HCT116 (cell line): Measurements from ENCODE around the gene SOX18. TPM values are rescaled to one million over a fixed set of nuclear protein-coding genes. Genes with fewer than 3 reads are reported as not detected.

Experiments used
- ATAC-seq: fragments of 200-7000 bp; cut with Tn5 transposase; 2 replicates; pipeline ENCODE4 v1.9.1; 2020; ENCODE audit warnings: mild to moderate bottlenecking, moderate library complexity
- BruUV-seq: library from RNA; stranded (reverse); fragments of 400-500 nt; replicated peaks from 2 replicates; lab custom pipeline; 2021; lab: Mats Ljungman, UMichigan
- CTCF ChIA-PET: fragments of 300-600 bp; sonication (Branson Sonifier 250); formaldehyde crosslinking; loops from one replicate; lab custom pipeline; 2021; ENCODE audit warnings: antibody characterized with exemption; lab: Charles Lee
- POLR2A ChIA-PET: fragments of 300-600, 350-600 bp; sonication (Branson Sonifier 250); formaldehyde crosslinking; loops from one replicate; lab custom pipeline; 2021; ENCODE audit warnings: antibody characterized with exemption; lab: Charles Lee
- RAD21 ChIA-PET, 2 experiments: fragments of 300-600 bp; sonication (Branson Sonifier 250); formaldehyde crosslinking; loops; one replicate each; lab custom pipeline; 2023; ENCODE audit warnings: low total read pairs in 2 of 2; ENCODE audit not compliant: uncharacterized antibody in 2 of 2, unreplicated experiment in 2 of 2, low non-redundant PET in 1 of 2; lab: Charles Lee
- DNase-seq: peaks from one replicate; pipeline ENCODE4 v3.0.0-alpha.2; 2010; ENCODE audit warnings: low read depth, low spot score
- H2AFZ ChIP-seq: fragments of 200-600 bp; shearing (Covaris generic), sonication (generic); 2 replicates; pipeline ENCODE4 v1.6.1; 2017; ENCODE audit warnings: low read depth, mixed run types, mixed read lengths, antibody characterized with exemption, low read length; ENCODE audit not compliant: poor library complexity, severe bottlenecking
- H3K27ac ChIP-seq: 2 replicates; pipeline ENCODE4 v1.5.1; 2012; ENCODE audit warnings: low read depth, low read length
- H3K27me3 ChIP-seq: fragments of 200-600 bp; sonication (generic); 2 replicates; pipeline ENCODE4 v1.6.1; 2016; ENCODE audit warnings: mixed run types, low read length, mixed read lengths; ENCODE audit not compliant: insufficient read depth
- H3K36me3 ChIP-seq, 2 experiments: fragments of 200-500 bp in 1 of 2; fragments of 200-600 bp in 1 of 2; sonication (Bioruptor generic) in 1 of 2; sonication (generic) in 1 of 2; 2 replicates each; pipeline versions ENCODE4 v1.5.1 to v1.6.1; 2014 to 2016; ENCODE audit warnings: low read length in 2 of 2, inconsistent platforms in 1 of 2, mixed read lengths in 1 of 2, mixed run types in 1 of 2; ENCODE audit not compliant: insufficient read depth in 2 of 2, control insufficient read depth in 1 of 2
- H3K4me1 ChIP-seq, 2 experiments: fragments of 200-600 bp in 1 of 2; sonication (generic) in 1 of 2; 2 replicates each; pipeline versions ENCODE4 v1.5.1 to v1.6.1; 2012 to 2017; ENCODE audit warnings: low read length in 2 of 2, inconsistent platforms in 1 of 2, mild to moderate bottlenecking in 1 of 2, mixed read lengths in 1 of 2, mixed run types in 1 of 2, moderate library complexity in 1 of 2; ENCODE audit not compliant: insufficient read depth in 2 of 2, control insufficient read depth in 1 of 2
- H3K4me2 ChIP-seq: fragments of 200-600 bp; sonication (generic); 2 replicates; pipeline ENCODE4 v1.6.1; 2017; ENCODE audit warnings: mixed run types, low read length, mixed read lengths
- H3K4me3 ChIP-seq, 2 experiments: fragments of 200-600 bp in 1 of 2; sonication (generic) in 1 of 2; replicated peaks in 1 of 2; 2 replicates each; pipeline ENCODE4 v1.5.1; 2011 to 2016; ENCODE audit warnings: low read length in 2 of 2, control low read depth in 1 of 2, low read depth in 1 of 2, mild to moderate bottlenecking in 1 of 2, mixed read lengths in 1 of 2, mixed run types in 1 of 2
- H3K79me2 ChIP-seq: fragments of 200-600 bp; sonication (generic); 2 replicates; pipeline ENCODE4 v1.6.1; 2017; ENCODE audit warnings: mild to moderate bottlenecking, mixed run types, low read length, moderate library complexity, mixed read lengths; ENCODE audit not compliant: insufficient read depth
- H3K9ac ChIP-seq: fragments of 200-600 bp; sonication (generic); 2 replicates; pipeline ENCODE4 v1.6.1; 2016; ENCODE audit warnings: low read length, mixed read lengths
- H3K9me2 ChIP-seq: fragments of 200-600 bp; sonication (generic), shearing (Covaris generic); 2 replicates; pipeline ENCODE4 v1.6.1; 2017; ENCODE audit warnings: mixed run types, mild to moderate bottlenecking, moderate library complexity; ENCODE audit not compliant: insufficient read depth
- H3K9me3 ChIP-seq, 2 experiments: fragments of 200-500 bp in 1 of 2; fragments of 200-600 bp in 1 of 2; sonication (Bioruptor generic) in 1 of 2; sonication (generic) in 1 of 2; 2 replicates each; pipeline ENCODE4 v1.6.1; 2014 to 2017; ENCODE audit warnings: low read length in 2 of 2, mixed read lengths in 2 of 2, inconsistent platforms in 1 of 2, low read depth in 1 of 2, mild to moderate bottlenecking in 1 of 2, mixed run types in 1 of 2, moderate library complexity in 1 of 2; ENCODE audit not compliant: control insufficient read depth in 1 of 2, insufficient read depth in 1 of 2
- H4K20me1 ChIP-seq: fragments of 200-600 bp; sonication (generic), shearing (Covaris generic); 2 replicates; pipeline ENCODE4 v1.6.1; 2017; ENCODE audit warnings: mixed run types, mild to moderate bottlenecking, moderate library complexity; ENCODE audit not compliant: insufficient read depth
- CBX3 ChIP-seq: IDR thresholded peaks from 2 replicates; pipeline ENCODE4 v1.6.1; 2012; ENCODE audit warnings: low read depth
- CEBPB ChIP-seq: IDR thresholded peaks from 2 replicates; pipeline ENCODE4 v1.6.1; 2012; ENCODE audit warnings: low read depth
- EGR1 ChIP-seq: IDR thresholded peaks from 2 replicates; pipeline ENCODE4 v1.6.1; 2012; ENCODE audit warnings: low read depth
- ELF1 ChIP-seq: IDR thresholded peaks from 2 replicates; pipeline ENCODE4 v1.6.1; 2012; ENCODE audit warnings: low read depth, borderline replicate concordance
- EZH2 ChIP-seq: fragments of 200-600 bp; sonication (generic); IDR thresholded peaks from 2 replicates; pipeline ENCODE4 v1.6.1; 2017; ENCODE audit warnings: antibody characterized with exemption, mixed run types
- EZH2phosphoT487 ChIP-seq: fragments of 200-600 bp; IDR thresholded peaks from 2 replicates; pipeline ENCODE4 v1.6.1; 2018; ENCODE audit warnings: antibody characterized with exemption, borderline replicate concordance
- JUND ChIP-seq: IDR thresholded peaks from 2 replicates; pipeline ENCODE4 v1.6.1; 2012
- POLR2A ChIP-seq: IDR thresholded peaks from 2 replicates; pipeline ENCODE4 v1.7.0; 2011; ENCODE audit warnings: borderline replicate concordance; ENCODE audit not compliant: insufficient read depth, insufficient read length; ENCODE audit errors: extremely low read depth
- POLR2AphosphoS5 ChIP-seq: IDR thresholded peaks from 2 replicates; pipeline ENCODE4 v1.6.1; 2011; ENCODE audit warnings: mild to moderate bottlenecking, low read depth, low read length, moderate library complexity
- RAD21 ChIP-seq: IDR thresholded peaks from 2 replicates; pipeline ENCODE4 v1.6.1; 2012; ENCODE audit warnings: low read depth, mild to moderate bottlenecking
- SIN3A ChIP-seq: IDR thresholded peaks from 2 replicates; pipeline ENCODE4 v1.6.1; 2012; ENCODE audit warnings: low read depth
- TCF7L2 ChIP-seq: IDR thresholded peaks from 2 replicates; pipeline ENCODE4 v1.7.0; 2011; ENCODE audit warnings: borderline replicate concordance, inconsistent platforms; ENCODE audit not compliant: insufficient read depth, insufficient read length; ENCODE audit errors: extremely low read depth
- YY1 ChIP-seq: IDR thresholded peaks from 2 replicates; pipeline ENCODE4 v1.6.1; 2011; ENCODE audit warnings: low read length, low read depth, moderate library complexity, mild to moderate bottlenecking; ENCODE audit not compliant: insufficient replicate concordance; ENCODE audit errors: extremely low read depth
- ZFX ChIP-seq: fragments of 450-650 bp; IDR thresholded peaks from 2 replicates; pipeline ENCODE4 v1.6.1; 2017
- ZNF274 ChIP-seq: fragments of 200-500 bp; sonication (Bioruptor generic); IDR thresholded peaks from 2 replicates; pipeline ENCODE4 v1.6.1; 2014; ENCODE audit warnings: mild to moderate bottlenecking, low read depth, low read length, inconsistent platforms
- intact Hi-C: fragments of 100-400 bp; cut with micrococcal nuclease; formaldehyde crosslinking; loops from 2 replicates; pipeline ENCODE4 v1.10.0; 2022
- total RNA-seq: library from RNA; stranded (reverse); gene quantifications from one replicate; pipeline ENCODE4 v1.2.1, GENCODE V29; 2021; ENCODE audit not compliant: unreplicated experiment
- TF ChIP-seq, protein P1 (sequence below): IDR thresholded peaks from 2 replicates; pipeline ENCODE4 v1.6.1; 2012
- TF ChIP-seq, protein P2 (sequence below), 3 experiments: fragments of 200-600 bp in 1 of 3; sonication (generic) in 1 of 3; IDR thresholded peaks in 2 of 3; conservative IDR thresholded peaks in 1 of 3; 2 replicates each; pipeline ENCODE4 v1.5.1; 2012 to 2017; ENCODE audit warnings: low read depth in 2 of 3, low read length in 2 of 3, antibody characterized with exemption in 1 of 3, borderline replicate concordance in 1 of 3, control low read depth in 1 of 3, mild to moderate bottlenecking in 1 of 3, mixed read lengths in 1 of 3, mixed run types in 1 of 3, moderate library complexity in 1 of 3; ENCODE audit not compliant: insufficient read depth in 1 of 3
- TF ChIP-seq, protein P3 (sequence below): IDR thresholded peaks from 2 replicates; pipeline ENCODE4 v1.6.1; 2012
- TF ChIP-seq, protein P4 (sequence below): IDR thresholded peaks from 2 replicates; pipeline ENCODE4 v1.6.1; 2011; ENCODE audit warnings: mild to moderate bottlenecking, low read length, moderate library complexity; ENCODE audit not compliant: insufficient replicate concordance; ENCODE audit errors: extremely low read depth
- TF ChIP-seq, protein P5 (sequence below): IDR thresholded peaks from 2 replicates; pipeline ENCODE4 v1.6.1; 2012; ENCODE audit warnings: low read depth

SOX18 gene
- total RNA-seq, 1 experiment from 2014 or later, result 3.3 TPM

DNA sequence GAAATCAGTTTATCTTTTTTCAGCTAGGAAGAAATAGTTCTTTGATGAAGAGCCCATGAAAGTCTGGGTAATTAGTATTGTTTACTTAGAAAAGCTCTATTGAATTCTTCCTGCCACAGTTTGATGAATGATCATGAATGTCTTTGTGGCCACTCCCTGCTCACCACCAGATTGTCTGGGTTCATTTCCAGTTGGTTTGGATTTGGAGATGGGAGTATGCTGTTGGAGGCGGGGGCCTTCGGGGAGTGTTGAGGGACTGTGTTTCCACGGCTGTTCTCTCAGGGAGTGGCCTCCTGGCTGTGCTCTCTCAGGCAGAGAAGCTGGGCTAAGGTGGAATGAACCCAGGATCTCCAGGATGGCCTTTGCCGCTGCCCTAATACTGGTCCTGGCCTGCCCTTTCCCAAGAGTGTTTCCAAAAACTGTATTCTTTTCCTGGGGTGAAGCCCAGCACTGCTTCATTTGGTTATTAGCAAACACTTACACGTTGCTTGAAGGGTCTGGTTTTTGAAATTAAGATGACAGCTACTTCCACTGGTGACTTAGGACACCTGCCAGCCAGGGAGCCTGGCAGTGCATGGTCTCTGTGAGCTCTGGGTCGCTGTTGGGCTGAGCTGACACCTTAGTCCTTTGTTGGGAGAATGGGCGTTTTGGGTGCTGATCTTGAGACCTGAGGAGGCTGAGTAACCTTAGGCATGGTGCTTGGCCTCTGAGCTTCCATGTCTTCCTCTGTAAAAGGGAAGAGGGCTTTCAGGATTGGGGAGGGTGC lies 45.3 kb downstream of the SOX18 start:
- ChIA-PET POLR2A (no interaction called here), CTCF (no interaction called here), RAD21 (no interaction called here)
- Histone ChIP-seq H3K9me2 (no peaks in the 10 kb centered on the region), H2AFZ (no peak overlapping the region), H3K79me2 (peaks cover 43% of the 10 kb centered on the region), H3K4me3 (no peak overlapping the region), H3K4me2 (no peak overlapping the region), H3K9ac (no peak overlapping the region), H3K27me3 (no peaks in the 10 kb centered on the region), H4K20me1 (no peaks in the 10 kb centered on the region), H3K9me3 (peaks cover 3 to 7% of the 10 kb centered on the region in 2 experiments; a peak in 2 of 4 replicates), H3K36me3 (peaks cover 30 to 46% of the 10 kb centered on the region in 2 experiments), H3K4me1 (no peaks in the 10 kb centered on the region), H3K27ac (no peak overlapping the region)
- BruUV-seq, result no TSS peak
- DNase-seq (no peak), ATAC-seq (no peak)
- TF ChIP-seq, protein P1, sequence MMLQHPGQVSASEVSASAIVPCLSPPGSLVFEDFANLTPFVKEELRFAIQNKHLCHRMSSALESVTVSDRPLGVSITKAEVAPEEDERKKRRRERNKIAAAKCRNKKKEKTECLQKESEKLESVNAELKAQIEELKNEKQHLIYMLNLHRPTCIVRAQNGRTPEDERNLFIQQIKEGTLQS, result no peak
- TF ChIP-seq ZFX, result no peak
- no peak for TF ChIP-seq EZH2phosphoT487
- no peak for TF ChIP-seq ZNF274
- TF ChIP-seq SIN3A, result no peak
- TF ChIP-seq, protein P2, sequence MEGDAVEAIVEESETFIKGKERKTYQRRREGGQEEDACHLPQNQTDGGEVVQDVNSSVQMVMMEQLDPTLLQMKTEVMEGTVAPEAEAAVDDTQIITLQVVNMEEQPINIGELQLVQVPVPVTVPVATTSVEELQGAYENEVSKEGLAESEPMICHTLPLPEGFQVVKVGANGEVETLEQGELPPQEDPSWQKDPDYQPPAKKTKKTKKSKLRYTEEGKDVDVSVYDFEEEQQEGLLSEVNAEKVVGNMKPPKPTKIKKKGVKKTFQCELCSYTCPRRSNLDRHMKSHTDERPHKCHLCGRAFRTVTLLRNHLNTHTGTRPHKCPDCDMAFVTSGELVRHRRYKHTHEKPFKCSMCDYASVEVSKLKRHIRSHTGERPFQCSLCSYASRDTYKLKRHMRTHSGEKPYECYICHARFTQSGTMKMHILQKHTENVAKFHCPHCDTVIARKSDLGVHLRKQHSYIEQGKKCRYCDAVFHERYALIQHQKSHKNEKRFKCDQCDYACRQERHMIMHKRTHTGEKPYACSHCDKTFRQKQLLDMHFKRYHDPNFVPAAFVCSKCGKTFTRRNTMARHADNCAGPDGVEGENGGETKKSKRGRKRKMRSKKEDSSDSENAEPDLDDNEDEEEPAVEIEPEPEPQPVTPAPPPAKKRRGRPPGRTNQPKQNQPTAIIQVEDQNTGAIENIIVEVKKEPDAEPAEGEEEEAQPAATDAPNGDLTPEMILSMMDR (IDR thresholded peaks at IDR 0.05 in 2 of 3, conservative IDR thresholded peaks at IDR 0.05 in 1 of 3; ENCODE audit: borderline replicate concordance in 1 of 3, insufficient read depth in 1 of 3, low read depth in 2 of 3, low read length in 2 of 3), result no peak
- TF ChIP-seq POLR2AphosphoS5, result no peak
- TF ChIP-seq, protein P3, sequence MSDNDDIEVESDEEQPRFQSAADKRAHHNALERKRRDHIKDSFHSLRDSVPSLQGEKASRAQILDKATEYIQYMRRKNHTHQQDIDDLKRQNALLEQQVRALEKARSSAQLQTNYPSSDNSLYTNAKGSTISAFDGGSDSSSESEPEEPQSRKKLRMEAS, result no peak
- no peak for TF ChIP-seq EGR1
- no peak for TF ChIP-seq EZH2
- TF ChIP-seq, protein P4, sequence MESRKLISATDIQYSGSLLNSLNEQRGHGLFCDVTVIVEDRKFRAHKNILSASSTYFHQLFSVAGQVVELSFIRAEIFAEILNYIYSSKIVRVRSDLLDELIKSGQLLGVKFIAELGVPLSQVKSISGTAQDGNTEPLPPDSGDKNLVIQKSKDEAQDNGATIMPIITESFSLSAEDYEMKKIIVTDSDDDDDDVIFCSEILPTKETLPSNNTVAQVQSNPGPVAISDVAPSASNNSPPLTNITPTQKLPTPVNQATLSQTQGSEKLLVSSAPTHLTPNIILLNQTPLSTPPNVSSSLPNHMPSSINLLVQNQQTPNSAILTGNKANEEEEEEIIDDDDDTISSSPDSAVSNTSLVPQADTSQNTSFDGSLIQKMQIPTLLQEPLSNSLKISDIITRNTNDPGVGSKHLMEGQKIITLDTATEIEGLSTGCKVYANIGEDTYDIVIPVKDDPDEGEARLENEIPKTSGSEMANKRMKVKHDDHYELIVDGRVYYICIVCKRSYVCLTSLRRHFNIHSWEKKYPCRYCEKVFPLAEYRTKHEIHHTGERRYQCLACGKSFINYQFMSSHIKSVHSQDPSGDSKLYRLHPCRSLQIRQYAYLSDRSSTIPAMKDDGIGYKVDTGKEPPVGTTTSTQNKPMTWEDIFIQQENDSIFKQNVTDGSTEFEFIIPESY, result no peak
- no peak for TF ChIP-seq CBX3
- TF ChIP-seq CEBPB, result no peak
- TF ChIP-seq RAD21, result no peak
- TF ChIP-seq, protein P5, sequence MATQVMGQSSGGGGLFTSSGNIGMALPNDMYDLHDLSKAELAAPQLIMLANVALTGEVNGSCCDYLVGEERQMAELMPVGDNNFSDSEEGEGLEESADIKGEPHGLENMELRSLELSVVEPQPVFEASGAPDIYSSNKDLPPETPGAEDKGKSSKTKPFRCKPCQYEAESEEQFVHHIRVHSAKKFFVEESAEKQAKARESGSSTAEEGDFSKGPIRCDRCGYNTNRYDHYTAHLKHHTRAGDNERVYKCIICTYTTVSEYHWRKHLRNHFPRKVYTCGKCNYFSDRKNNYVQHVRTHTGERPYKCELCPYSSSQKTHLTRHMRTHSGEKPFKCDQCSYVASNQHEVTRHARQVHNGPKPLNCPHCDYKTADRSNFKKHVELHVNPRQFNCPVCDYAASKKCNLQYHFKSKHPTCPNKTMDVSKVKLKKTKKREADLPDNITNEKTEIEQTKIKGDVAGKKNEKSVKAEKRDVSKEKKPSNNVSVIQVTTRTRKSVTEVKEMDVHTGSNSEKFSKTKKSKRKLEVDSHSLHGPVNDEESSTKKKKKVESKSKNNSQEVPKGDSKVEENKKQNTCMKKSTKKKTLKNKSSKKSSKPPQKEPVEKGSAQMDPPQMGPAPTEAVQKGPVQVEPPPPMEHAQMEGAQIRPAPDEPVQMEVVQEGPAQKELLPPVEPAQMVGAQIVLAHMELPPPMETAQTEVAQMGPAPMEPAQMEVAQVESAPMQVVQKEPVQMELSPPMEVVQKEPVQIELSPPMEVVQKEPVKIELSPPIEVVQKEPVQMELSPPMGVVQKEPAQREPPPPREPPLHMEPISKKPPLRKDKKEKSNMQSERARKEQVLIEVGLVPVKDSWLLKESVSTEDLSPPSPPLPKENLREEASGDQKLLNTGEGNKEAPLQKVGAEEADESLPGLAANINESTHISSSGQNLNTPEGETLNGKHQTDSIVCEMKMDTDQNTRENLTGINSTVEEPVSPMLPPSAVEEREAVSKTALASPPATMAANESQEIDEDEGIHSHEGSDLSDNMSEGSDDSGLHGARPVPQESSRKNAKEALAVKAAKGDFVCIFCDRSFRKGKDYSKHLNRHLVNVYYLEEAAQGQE, result no peak
- TF ChIP-seq JUND, result no peak
- TF ChIP-seq ELF1, result no peak
- TF ChIP-seq TCF7L2, result no peak
- no peak for TF ChIP-seq POLR2A
- no peak for TF ChIP-seq YY1
- intact Hi-C loops, result no loop called here
